GM18951 (cell line): ENCODE measurements around the gene RALA.

Source experiments
- POLR2A ChIP-seq: IDR thresholded peaks from 4 replicates; pipeline ENCODE4 v1.6.1; 2011; ENCODE audit warnings: mild to moderate bottlenecking; ENCODE audit not compliant: insufficient read length, insufficient read depth; ENCODE audit errors: extremely low read depth
- in situ Hi-C: fragments of 300-500 bp; cut with MboI; formaldehyde crosslinking; loops from one replicate; pipeline ENCODE4 v1.12.0; 2022; ENCODE audit warnings: low sequenced_read_pairs, mixed read lengths, inconsistent platforms; ENCODE audit not compliant: unreplicated experiment

The RALA gene

GRCh38 chr7:39618868-39619267 lies 4.5 kb upstream of the RALA start:
- no peak for TF ChIP-seq POLR2A

DNA sequence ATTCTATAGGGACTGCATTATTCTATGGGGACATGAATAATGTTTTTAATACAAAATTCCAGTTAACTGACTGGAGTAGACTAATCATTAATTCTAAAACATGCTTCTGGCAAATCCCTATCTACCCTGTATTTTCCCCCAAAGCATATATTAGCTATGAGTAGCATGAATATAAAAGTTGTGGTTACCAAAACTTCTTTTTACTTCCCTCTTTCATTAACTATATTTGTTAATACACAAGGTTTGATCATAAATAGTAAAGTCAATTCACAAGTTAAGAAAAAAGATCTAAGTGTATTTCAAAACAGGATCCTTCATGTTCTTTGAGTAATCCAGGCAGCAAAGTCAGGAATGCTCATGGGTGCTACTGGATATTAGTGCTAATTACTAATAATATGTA lies 2.9 kb upstream of the RALA start:
- in situ Hi-C loops: no loop called here

More at GRCh38 chr7:39618868-39619267, 4.5 kb upstream of the RALA start:
- in situ Hi-C loops: no loop called here

GRCh38 chr7:39621261-39621660 lies 2.1 kb upstream of the RALA start:
- TF ChIP-seq POLR2A: no peak
- in situ Hi-C loops: no loop called here

More for the DNA sequence above, 2.9 kb upstream of the RALA start:
- no peak for TF ChIP-seq POLR2A

DNA sequence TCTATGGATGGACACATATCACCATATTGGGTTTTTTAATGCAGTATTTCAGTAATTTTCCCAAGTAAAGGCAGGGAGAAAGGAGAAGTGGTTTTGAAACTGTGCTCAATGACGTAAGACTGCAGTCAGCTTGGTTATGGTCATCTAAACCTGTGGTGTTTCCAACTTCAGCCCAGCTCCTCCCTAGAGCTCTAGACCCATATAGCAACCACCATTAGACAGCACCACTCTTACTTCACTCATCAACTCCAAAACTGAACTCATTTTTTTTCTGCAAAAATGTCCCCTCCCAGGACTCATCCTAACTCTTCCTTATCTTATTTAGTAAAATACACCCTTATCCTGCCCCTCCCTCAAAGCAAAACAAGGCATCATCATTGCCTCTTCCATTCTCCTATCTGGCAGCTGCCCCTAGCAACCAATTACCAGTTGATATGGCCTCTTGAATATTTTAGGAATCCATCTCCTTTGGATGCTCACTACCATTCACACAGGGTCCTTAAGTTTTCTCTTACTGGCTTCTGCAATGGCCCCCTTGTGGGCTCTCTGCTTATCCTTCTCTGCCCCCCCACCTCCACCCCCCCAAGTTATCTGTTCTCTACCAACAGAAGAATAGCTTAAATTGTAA lies 1.5 kb upstream of the RALA start:
- TF ChIP-seq POLR2A: no peak
- in situ Hi-C loops: no loop called here

DNA sequence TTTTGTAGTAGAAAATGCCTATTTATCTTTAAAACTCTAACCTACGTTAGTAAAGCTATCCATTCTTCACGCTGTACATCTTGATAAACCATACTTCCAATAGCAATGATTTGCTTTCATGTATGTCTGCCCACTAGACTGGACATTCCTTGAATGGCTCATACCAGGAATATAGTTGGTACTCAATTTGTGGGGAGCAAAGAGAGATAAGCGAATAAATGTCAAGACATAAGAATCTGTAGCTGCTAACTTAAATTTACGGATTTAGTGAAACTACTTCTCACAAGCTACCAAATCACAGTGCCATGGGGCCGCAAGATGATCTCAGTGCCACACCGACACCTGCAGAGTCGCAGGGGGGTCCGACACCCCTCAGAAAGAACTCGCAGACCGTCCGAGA lies 763 bp upstream of the RALA start:
- TF ChIP-seq POLR2A: no peak
- in situ Hi-C loops: no loop called here

DNA sequence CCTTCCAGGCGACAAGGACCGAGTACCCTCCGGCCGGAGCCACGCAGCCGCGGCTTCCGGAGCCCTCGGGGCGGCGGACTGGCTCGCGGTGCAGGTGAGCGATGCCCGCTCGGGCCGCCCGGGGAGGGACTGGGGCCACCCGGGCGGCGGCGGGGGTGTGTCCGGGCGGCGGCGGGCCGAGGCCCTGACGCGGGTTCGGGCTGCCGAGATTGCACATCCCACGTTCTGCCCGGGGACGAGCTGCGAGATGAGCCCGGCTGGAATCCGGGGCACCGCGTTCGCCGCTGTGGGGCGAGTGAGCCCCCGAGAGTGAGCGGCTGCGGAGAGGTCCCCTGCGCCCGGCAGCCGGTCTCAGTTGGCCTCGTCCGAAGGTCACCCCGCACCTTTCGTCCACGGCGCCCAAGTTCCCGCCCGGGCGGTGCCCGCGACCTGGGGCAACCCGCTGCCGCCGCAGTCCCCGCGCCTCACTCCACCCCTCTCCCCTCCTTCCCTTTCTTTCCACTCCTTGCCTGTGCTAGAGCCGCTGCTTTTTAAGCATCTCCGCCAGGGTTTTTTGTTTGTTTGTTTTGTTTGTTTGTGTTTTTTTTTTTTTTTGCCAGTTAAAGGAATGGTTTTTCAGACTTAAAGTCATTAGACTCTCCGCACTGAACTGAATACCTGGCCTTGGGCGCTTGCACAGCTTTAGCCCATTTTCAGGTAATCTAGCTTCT lies 515 bp downstream of the RALA start:
- TF ChIP-seq POLR2A: no peak
- in situ Hi-C loops: no loop called here

DNA sequence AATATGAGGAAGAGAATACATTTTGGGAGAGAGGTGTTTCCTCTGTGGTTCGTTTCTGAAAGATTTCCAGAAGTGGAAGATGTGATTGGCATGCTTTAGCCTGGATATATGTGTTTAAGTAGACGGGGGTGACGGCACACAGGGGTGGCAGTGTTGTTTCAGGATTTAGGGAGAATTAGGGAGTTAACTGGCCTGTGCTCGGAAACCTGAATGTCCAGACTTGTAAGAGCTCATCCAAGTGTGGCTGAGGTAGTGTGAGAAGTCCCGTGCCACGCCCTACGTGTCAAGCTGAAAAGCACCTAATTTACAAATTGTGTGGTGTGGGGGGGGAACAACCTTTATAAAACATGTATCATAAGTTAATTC lies 1.1 kb downstream of the RALA start:
- in situ Hi-C loops: no loop called here
- no peak for TF ChIP-seq POLR2A

DNA sequence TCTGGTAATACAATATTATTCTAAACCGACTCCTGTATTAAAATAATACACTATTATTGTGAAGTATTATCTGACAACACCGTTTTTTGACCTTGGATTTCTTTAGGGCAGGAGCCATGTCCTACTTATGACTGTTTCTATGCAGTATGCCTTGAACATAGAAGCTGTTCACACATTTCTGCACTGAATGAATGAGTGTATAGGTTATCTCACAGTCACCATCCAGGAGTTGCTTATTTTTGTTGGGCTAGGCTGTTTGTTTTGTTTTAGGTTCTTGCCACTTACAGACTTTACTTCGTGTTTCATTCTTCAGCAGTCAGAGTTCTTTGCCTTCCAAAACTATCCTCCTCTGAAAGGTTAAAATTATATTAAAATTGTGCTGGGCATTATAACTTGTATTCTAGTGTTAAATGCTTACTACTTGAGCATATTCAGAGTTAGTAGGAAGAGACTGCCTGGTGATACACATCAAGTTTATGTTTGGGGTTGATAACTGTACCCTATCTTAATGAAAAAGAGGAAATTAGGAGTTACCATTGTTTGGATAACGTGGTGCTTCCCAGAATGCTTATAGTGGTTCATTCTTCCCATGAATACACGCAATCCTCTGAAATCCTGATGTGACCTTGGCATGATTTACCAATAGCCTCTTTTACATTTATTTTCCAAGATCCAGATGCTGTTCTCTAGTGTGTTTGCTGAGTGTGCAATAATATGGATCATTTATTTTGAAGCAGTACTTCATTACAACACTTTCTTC lies 1.7 kb downstream of the RALA start:
- no peak for TF ChIP-seq POLR2A
- in situ Hi-C loops: no loop called here

DNA sequence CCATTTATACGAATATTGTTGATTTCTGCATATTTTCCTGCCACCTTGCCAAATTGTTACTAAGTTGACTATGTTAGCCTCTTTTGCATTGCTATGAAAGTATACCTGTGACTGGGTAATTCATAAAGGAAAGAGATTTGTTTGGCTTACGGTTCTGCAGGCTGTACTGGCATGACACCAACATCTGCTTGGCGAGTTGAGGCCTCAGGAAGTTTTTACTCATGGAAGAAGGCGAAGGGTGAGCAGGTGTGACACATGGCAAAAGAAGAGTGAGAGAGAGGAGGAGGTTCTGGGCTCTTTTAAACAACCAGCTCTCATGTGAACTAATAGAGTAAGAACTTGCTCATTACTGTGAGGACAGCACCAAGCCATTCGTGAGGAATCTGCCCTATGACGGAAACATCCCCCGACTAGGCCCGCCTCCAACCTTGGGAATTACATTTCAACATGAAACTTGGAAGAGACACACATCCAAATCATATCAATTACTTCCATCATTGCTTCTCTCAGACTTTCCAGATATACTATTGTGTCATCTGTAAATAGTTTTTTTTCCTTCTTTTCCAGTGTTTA lies 8.4 kb downstream of the RALA start:
- in situ Hi-C loops: no loop called here
- no peak for TF ChIP-seq POLR2A

- in situ Hi-C loops: no loop called here
- TF ChIP-seq POLR2A: no peak
Observed at GRCh38 chr7:39633563-39634477, 10.4 kb downstream of the RALA start.

DNA sequence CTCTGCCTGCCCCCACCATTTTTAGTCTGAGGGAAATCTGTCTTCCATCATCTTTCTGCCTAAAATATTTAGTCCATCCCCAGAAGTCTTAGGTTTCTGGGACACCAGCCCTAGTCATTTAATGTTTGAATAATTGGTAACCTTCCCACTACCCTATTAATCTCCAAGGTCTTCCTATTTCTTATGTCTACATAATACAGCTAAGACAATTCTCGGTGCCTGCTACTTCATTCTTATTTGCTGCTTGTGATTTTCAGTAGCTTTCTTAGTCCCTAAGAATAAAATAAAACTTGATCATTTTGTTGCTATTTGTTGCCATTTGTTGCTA lies 11.1 kb downstream of the RALA start:
- in situ Hi-C loops: no loop called here
- TF ChIP-seq POLR2A: no peak

DNA sequence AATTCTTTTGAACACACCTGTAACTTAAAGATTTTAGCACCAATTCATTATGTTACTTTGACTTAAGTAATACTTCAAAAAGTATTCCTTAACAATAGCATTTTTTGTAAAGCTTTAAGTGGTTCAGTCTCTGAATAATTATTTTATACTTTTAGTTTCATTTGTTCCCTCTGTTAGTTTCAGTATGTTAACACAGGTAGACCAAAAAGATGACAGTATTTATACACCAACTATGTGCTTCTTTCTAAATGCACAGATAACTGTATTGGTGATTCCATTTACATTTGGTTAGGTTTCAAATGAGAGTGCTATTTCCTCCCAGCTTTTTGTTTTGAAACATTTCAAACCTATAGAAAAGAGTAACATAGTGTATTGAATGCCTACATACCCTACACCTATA lies 14.0 kb downstream of the RALA start:
- no peak for TF ChIP-seq POLR2A
- in situ Hi-C loops: no loop called here
